Erythroblast (primary cell): Measurements from ENCODE around the gene ASCC1.
"Not testable (repeated sequence)": the region's sequence is repeated elsewhere in the genome, so short reads cannot be mapped to it uniquely, and the experiment has no call there.

ENCODE experiments used
- GATA1 ChIP-seq: IDR thresholded peaks from 2 replicates; pipeline ENCODE4 v1.6.1; 2011; ENCODE audit warnings: low read depth, mild to moderate bottlenecking, control low read depth, low read length, moderate library complexity
- POLR2A ChIP-seq: IDR thresholded peaks from 2 replicates; pipeline ENCODE4 v1.6.1; 2011; ENCODE audit warnings: mild to moderate bottlenecking, low read length

- TF ChIP-seq GATA1, POLR2A: not testable (repeated sequence)
Observed at GRCh38 chr10:72211381-72211780, 4.7 kb downstream of the ASCC1 start.
